ENCODE data around the gene SDK1.
"Not testable (repeated sequence)": the region's sequence is repeated elsewhere in the genome, so short reads cannot be mapped to it uniquely, and the experiment has no call there.

The SDK1 gene

GRCh38 chr7:3753868-3754267 lies 452.8 kb downstream of the SDK1 start:
- DNase-seq = no peak

DNA sequence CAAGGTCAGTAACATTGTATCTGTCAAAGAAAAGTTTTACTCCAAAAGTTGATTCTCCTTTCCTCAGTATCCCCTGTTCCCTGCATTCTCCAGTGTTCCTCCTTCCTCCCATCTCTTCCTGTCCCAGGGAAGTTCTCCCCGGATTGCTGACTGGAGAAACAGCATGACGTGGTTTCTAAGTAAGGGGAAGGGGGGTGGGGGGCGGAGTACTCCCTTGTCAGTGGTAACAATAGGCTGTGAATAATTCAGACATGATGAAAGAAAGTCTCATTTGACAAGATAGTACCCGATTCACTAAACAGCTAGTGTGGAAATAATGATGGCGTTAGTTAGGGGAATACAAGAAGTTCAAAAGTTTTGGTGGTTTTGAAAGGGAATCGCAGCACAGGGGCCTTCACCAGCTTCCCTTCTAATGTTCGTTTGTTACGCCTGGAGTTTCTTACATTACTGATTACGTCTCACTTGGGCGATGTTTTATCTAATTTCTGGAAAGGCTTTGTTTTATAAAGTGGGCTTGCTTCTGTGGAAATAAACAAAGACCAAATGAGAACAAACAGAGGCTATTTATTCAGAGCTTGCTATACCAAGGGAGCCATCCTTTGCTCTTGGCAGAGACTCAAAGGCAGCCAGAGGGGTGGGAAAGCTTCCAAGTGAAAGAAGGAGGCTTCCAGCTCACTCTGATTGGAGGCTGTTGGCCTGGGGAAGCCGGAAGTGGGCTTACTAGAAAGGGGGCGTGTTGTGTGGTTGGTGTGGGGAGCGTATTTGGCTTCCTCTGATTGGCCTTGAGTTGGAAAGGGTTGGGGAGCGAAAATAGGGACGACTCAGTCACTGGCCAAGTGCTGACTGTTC lies 453.7 kb downstream of the SDK1 start:
- DNase-seq = no peak

DNA sequence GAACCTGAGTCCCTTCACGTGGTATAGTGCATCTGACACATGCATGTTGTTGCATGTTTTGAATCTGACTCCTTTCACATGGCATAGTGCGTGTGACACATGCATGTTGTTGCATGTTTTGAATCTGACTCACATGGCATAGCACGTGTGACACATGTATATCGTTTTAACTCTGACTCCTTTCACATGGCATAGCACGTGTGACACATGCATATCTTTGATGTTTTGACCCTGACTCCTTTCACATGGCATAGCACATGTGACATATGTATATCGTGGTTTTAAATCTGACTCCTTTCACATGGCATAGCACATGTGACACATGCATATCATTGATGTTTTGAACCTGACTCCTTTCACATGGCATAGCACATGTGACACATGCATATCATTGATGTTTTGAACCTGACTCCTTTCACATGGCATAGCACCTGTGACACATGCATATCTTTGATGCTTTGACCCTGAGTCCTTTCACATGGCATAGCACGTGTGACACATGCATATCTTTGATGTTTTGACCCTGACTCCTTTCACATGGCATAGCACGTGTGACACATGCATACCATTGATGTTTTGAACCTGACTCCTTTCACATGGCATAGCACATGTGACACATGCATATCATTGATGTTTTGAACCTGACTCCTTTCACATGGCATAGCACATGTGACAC lies 454.9 kb downstream of the SDK1 start:
- DNase-seq = not testable (repeated sequence)

DNA sequence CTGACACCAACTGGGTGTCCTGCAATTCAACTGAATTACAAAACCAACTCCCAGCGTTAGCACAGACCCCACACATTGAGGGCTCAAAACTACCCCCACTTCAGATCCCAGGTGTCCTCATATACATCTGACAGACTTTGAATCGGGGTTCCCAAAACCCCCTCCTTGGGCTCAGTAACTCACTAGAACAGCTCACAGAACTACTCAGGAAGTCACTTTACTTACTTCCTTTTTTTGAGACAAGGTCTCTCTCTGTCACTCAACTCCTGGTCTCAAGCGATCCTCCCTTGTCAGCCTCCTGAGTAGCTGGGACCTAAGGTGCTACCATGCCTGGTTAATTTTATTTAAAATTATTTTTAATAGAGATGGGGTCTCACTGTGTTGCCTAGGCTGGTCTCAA lies 456.0 kb downstream of the SDK1 start:
- DNase-seq = no peak

GRCh38 chr7:3760651-3761050 lies 459.6 kb downstream of the SDK1 start:
- DNase-seq = no peak

DNA sequence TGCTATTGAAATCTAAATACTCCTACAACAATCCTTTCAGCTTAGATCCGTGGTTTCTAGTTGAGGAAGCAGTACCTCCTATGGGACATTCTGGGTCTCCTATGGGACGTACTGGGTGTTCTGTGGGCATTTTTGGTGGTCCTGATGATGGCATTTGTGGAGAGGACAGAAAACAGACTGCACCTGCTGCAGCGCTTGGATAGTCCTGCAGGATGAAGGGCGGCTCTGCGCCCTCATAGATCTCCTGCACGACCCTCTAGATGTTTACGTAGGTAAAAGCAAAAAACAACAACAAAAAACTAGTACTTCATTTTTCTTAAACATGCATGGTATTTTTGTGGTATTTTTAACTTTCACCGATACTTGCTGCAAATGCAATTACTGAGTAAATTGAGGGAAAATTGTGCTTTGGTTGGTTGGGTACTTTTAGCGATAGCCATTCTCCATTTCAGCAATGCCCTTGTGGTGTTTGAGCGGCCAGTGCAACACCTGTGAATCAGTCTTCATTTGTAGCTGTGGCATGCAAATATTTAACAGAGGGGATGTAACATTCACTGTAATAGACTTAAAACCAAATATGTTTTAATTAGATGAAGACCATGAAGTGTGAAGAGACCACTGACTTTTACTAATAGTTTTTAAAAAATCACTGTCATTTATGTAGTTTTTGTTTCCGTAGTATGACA lies 461.2 kb downstream of the SDK1 start:
- DNase-seq = no peak

- no peak for DNase-seq
These were observed 467.1 kb downstream of the SDK1 start for GRCh38 chr7:3767917-3768777.

- DNase-seq = no peak
These were observed 470.9 kb downstream of the SDK1 start for GRCh38 chr7:3771906-3772305.

GRCh38 chr7:3778345-3778744 lies 477.3 kb downstream of the SDK1 start:
- no peak for DNase-seq

DNA sequence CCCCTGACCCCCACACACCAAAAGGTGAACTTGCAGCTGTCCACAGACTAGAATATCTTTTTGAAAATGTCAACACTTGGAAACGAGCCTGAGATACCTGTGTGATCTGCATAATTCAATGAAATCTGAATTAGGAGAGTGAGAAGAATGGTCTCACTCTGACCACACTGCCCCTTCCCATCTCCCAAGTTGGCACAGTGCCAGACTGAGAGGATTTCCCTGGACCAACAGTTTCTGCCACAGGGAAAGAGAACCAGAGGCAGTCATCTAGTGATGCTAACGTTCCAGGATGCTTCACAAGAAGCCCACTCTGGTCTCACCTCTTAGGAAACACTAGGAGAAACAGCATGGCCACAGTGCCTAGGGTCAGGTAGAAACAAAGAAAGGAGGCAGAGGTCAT lies 479.0 kb downstream of the SDK1 start:
- no peak for DNase-seq

DNA sequence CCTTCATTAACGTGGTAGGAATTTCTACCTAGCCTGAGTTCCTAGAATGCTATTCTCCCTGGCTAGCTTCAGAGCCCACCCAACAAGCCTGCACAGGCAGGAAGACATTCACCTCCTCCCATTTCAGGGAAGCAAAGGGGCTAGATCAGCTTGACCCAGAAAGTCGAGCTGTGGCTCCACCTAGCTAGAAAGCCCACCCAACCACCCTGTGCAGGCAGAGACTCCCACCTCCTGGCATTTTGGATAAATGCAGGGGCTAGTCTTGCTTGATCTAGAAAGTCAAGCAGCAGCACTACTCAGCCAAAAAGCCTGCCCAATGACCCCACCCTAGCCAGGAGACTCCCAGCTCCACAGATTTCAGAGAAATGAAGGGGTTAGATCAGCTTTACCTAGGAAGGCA lies 479.5 kb downstream of the SDK1 start:
- no peak for DNase-seq

GRCh38 chr7:3781607-3782006 lies 480.6 kb downstream of the SDK1 start:
- DNase-seq = no peak

- DNase-seq = no peak
These were observed 486.7 kb downstream of the SDK1 start for GRCh38 chr7:3787717-3788264.

DNA sequence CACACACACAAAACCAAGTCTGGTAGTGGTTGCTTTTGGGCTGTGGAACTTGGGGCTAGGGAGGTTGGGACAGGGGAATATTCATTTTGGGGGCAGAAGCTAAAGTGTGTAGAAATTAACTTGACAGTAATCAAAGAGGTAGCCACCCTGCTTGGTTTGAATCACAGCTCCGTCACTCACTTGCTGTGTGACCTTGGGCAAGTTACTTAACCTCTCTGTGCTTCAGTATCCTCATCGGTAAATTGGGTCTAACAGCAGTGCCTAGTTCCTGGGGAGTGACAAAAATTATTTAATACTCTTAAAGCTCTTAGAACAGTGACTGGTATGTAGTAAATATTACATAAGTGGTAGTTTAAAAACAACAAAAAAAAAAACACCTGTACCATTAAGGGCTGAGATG lies 489.8 kb downstream of the SDK1 start:
- DNase-seq = no peak

GRCh38 chr7:3791327-3791726 lies 490.3 kb downstream of the SDK1 start:
- DNase-seq = no peak

DNA sequence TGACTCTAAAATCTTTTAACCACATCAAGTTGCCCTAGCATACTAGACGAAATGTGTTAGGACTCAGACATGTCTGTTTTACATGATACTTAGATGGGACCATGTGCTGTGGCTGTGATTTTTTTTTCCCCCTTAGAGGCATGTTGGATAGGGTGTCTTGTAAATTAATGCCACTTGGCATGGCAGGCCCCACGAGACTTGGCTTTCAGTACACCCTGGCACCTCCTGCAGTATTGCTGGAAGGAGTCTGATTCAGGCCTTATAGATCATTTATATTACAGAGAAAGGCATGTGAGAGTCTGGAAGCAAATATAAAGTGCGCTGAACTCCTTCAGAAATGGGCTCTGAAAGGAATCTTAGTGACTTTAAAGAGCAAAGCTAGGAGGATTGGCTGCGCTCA lies 494.1 kb downstream of the SDK1 start:
- DNase-seq = no peak

DNA sequence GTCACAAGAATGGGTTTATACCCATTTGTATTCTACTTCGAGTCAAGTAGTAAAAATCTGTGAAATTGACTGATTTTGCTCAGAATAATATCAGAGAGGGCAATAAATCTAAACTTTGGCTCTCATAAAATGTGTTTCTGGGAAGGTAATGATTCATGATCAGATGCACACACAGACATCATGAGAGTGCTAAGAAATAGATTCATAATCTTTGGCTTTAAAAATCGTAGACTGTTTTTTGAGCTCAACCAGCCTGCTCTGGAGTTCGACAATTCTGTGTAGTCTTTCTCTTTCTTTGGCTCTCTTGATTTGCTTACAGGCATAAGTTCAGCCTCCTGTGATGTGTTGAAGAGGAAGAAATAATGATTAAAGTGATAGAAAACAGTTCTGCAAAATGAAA lies 494.7 kb downstream of the SDK1 start:
- DNase-seq = no peak

- no peak for DNase-seq
These were observed 504.1 kb downstream of the SDK1 start for GRCh38 chr7:3805151-3805550.

DNA sequence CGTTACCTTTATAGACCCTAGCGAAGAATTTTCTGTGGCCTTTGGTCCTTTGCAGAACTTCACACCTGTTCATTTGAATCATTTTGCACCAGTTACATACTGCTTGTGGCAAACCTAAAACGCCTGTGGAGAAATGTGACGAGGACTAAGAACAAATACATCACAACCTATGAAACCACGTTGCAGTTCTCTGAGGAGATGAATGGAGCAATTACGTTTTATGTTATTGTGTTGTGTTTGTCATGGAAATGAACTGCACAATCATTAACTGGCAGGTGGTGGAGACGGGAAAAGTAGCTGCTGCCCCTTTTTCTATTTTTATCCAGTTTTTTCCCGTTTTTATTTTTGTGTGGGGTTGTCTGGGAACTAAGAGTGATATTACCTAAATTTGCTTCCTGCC lies 505.5 kb downstream of the SDK1 start:
- no peak for DNase-seq

DNA sequence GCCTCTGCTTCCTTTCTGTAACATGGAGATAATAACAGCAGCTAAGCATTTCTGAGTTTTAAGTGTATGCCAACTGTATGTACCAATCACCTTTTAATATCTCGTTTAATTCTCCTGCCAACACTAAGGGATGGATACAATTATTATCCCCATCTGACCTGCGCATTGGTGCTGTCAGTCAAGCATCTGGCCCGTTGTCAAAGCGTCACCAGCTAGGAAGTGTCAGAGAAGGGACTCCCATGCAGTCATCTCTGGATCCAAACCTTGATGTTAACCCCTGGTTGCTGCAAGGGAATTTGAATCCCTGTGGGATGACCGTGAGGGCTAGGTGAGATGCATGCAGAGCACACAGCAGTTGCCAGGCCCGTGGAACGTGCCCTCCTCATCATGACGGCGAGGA lies 506.8 kb downstream of the SDK1 start:
- no peak for DNase-seq

GRCh38 chr7:3821488-3821887 lies 520.4 kb downstream of the SDK1 start:
- no peak for DNase-seq

DNA sequence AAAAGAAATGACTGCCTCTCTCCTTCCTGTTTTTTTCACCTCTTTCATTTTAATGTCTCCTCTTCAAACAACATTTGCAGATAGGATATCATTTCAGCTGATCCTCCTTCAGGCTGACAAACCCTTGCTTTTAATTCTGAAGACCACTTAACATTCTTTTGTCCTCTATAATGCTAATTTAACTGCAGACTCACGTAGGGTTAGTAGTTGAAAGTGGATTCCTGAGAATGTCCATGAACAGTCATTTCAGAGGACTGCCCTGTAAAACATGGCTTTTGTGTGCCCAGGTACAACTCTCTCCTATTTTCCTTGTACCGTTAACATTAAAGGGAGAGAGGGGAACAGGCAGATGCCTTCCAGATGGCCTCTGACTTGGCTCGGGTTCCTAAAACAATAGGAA lies 524.4 kb downstream of the SDK1 start:
- DNase-seq = no peak

DNA sequence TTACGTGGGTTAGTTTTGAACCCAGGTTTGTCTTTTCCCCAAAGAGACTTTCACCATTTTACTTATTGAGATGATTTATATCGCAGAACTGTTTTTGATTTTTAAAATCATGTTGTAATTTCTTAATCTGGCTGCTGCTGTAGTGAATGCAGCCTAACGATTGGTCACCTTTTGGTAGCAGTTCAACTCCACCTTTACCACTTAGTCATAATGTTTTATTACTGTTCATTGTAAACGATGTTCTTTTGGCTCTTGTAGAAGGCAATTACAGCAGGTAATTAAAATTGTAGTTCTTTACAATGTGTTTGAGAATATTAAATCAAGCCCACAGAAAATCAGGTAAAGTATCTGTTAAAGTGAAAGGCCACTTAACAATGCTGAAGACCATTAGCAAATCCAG lies 531.1 kb downstream of the SDK1 start:
- no peak for DNase-seq
